Measurements from ENCODE around the gene GOLPH3.

GOLPH3 gene

DNA sequence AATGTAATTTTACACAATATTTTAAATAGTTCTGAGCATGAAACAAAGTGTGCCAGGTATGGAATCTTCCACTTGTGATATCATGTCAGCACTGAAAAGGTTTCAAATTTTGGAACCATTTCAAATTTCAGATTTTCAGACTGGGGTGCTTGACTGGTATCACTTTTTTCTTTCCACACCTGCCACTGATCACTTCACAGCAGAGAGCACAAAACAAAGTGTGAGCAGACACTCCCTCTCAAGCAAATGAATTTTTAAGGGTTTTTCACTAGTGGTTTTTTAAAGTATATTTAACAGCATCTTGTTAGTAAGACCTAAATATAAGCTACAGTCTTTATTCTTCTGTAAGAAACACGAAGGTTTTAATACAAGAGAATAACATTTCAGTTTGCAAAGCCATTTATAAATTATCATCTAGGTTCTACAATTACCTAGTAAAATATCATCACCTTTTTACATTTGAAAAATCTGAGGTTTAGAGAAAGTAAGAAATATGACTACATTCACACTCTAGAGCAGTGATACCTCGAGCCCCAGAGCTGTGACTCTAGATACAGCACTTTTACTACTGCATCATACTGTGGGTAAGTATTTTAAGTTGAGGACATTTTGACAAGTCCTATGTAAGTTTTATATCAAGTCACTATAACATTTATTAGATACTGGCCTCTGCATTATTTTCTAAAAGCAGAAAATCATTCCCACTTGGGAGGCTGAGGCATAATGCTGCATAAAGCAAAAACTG is 14.6 kb downstream of the GOLPH3 start:
- TF ChIP-seq, protein P1, sequence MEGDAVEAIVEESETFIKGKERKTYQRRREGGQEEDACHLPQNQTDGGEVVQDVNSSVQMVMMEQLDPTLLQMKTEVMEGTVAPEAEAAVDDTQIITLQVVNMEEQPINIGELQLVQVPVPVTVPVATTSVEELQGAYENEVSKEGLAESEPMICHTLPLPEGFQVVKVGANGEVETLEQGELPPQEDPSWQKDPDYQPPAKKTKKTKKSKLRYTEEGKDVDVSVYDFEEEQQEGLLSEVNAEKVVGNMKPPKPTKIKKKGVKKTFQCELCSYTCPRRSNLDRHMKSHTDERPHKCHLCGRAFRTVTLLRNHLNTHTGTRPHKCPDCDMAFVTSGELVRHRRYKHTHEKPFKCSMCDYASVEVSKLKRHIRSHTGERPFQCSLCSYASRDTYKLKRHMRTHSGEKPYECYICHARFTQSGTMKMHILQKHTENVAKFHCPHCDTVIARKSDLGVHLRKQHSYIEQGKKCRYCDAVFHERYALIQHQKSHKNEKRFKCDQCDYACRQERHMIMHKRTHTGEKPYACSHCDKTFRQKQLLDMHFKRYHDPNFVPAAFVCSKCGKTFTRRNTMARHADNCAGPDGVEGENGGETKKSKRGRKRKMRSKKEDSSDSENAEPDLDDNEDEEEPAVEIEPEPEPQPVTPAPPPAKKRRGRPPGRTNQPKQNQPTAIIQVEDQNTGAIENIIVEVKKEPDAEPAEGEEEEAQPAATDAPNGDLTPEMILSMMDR (IDR thresholded peaks at IDR 0.05): no peak
- Histone ChIP-seq H3K4me1 (peaks cover 0 to 67% (median 28%) of the 10 kb centered on the region in 4 donors), H3K27me3 (no peaks in the 10 kb centered on the region), H3K4me3 (no peak overlapping the region), H3K27ac (no peak overlapping the region), H3K9me3 (no peaks in the 10 kb centered on the region), H3K36me3 (no peaks in the 10 kb centered on the region)
- intact Hi-C loops (cut with DNase I; ENCODE audit: low total_unique reads): no loop called here
- no peak for DNase-seq

DNA sequence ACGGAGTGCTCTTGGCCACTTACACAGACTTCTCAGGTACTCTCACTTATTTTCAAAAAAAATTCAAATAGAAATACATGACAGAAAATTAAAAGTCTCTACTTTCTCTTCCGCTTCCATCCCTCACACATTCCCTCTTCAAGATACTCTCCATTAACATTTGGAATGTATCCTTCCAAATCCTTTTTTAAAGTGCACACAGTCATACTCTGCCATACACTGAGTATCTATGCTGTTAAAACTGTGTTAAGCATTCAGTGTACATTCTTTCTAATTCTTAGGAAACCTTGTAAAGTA is 15.5 kb downstream of the GOLPH3 start:
- H3K36me3 ChIP-seq: no peaks in the 10 kb centered on the region
- H3K27ac ChIP-seq: no peak overlapping the region
- H3K9me3 ChIP-seq: no peaks in the 10 kb centered on the region
- no peak for DNase-seq
- H3K4me1 ChIP-seq: peaks cover 0 to 67% (median 34%) of the 10 kb centered on the region in 4 donors
- no peak overlapping the region for H3K4me3 ChIP-seq
- TF ChIP-seq, protein P1 (IDR thresholded peaks at IDR 0.05): no peak
- intact Hi-C loops (cut with DNase I; ENCODE audit: low total_unique reads): no loop called here
- no peaks in the 10 kb centered on the region for H3K27me3 ChIP-seq

DNA sequence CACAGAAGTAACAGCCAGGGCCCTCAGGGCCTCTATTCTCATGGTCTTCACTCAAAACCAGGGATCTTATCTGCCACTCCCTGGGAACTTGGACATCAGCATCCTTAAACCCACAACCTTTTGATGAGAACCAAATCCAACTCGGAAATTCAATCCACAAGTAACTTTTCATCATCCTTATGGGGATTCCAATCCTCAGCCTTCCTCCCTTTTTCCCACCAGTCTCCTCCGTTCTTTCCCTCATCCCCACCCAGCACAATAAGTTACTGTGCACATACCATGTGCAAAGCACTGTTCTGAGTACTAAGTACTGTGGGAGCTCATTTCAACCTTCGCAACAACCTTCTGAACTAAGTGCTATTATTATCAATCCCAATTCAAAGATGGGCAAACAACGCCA is 17.0 kb downstream of the GOLPH3 start:
- H3K27me3 ChIP-seq: no peaks in the 10 kb centered on the region
- TF ChIP-seq, protein P1 (IDR thresholded peaks at IDR 0.05): no peak
- H3K9me3 ChIP-seq: no peaks in the 10 kb centered on the region
- DNase-seq: no peak
- intact Hi-C loops (cut with DNase I; ENCODE audit: low total_unique reads): no loop called here
- no peak overlapping the region for H3K27ac ChIP-seq
- peaks cover 0 to 76% (median 38%) of the 10 kb centered on the region in 4 donors for H3K4me1 ChIP-seq
- H3K36me3 ChIP-seq: no peaks in the 10 kb centered on the region
- H3K4me3 ChIP-seq: no peak overlapping the region

DNA sequence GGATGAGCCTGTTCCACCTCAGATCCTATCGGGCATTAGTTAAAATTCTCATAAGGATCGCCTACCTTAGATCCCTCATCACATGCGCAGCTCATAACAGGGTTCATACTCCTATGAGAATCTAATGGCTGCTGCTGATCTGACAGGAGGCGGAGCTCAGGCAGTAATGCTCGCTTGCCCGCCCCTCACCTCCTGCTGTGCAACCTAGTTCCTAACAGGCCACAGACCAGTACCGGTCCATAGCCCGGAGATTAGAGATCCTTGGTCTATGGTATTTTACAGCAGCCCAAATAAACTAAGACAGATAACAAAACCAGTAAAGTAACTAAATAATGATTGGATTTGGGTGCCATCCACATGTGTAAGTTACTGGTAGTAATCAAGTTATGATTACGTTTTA is 17.5 kb downstream of the GOLPH3 start:
- H3K9me3 ChIP-seq: no peaks in the 10 kb centered on the region
- H3K4me1 ChIP-seq: peaks cover 0 to 79% (median 38%) of the 10 kb centered on the region in 4 donors
- TF ChIP-seq, protein P1 (IDR thresholded peaks at IDR 0.05): no peak
- H3K4me3 ChIP-seq: no peak overlapping the region
- H3K27me3 ChIP-seq: no peaks in the 10 kb centered on the region
- H3K27ac ChIP-seq: no peak overlapping the region
- no peak for DNase-seq
- intact Hi-C loops (cut with DNase I; ENCODE audit: low total_unique reads): no loop called here
- no peaks in the 10 kb centered on the region for H3K36me3 ChIP-seq

DNA sequence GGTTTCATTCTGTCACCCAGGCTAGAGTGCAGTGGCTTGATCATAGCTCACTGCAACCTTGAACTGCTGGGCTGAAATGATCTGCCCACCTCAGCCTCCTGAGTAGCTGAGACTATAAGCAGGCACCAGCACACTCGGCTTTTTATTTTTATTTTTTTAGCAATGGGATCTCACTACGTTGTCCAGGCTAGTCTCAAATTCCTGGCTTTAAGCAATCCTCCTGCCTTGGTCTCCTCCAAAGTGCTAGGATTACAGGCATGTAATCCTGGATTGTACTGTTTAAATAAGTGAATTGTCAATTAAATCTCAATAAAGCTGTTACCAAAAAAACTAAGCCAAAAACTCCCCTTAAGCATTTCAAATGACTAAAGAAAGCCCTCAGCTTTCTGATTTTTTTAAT is 18.9 kb downstream of the GOLPH3 start:
- no peak for DNase-seq
- TF ChIP-seq, protein P1 (IDR thresholded peaks at IDR 0.05): no peak
- H3K36me3 ChIP-seq: no peaks in the 10 kb centered on the region
- peaks cover 0 to 90% (median 41%) of the 10 kb centered on the region in 4 donors for H3K4me1 ChIP-seq
- no peak overlapping the region for H3K27ac ChIP-seq
- H3K27me3 ChIP-seq: no peaks in the 10 kb centered on the region
- H3K4me3 ChIP-seq: no peak overlapping the region
- intact Hi-C loops (cut with DNase I; ENCODE audit: low total_unique reads): no loop called here
- no peaks in the 10 kb centered on the region for H3K9me3 ChIP-seq
